GM18907 (cell line): ENCODE measurements around the gene ITGA6.
A peak's percentile ranks its signal among the peaks of the same experiment; 100 is the strongest.

Experiments
- ATAC-seq: cut with Tn5 transposase; IDR thresholded peaks from one replicate; pipeline ENCODE4 v1.9.1; 2021; ENCODE audit warnings: mild to moderate bottlenecking, moderate library complexity; ENCODE audit not compliant: unreplicated experiment

ITGA6 gene

GRCh38 chr2:172415865-172416183, 11.6 kb upstream of the ITGA6 start:
- ATAC-seq = no peak

DNA sequence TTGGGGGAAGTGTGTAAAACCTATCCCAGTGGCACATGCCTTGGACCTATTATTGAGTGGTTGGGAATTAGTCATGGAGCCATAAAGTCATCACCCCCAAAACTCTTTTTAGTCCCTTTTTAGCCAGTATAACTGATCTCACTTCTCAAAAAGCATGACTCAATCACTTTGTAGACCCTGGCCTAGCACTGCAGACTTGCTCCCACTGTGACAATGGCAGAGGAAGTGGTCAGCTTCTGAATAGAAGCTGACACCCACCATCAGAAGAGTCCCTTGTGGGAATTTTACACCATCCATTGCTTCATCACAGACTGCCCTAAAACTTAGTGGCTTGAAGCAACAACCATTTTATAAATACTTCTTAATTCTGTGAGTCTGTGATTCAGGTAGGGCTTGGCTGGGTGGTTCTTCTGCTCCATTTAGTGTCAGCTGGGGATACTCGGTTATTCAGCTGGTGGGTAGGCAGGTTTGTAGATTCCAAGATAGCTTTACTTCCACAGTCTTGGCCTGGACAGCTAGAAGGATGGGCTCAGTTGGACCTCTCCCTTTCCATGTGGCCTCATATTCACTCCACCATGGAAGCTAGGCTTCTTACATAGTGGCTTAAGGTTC, 10.8 kb upstream of the ITGA6 start:
- no peak for ATAC-seq

DNA sequence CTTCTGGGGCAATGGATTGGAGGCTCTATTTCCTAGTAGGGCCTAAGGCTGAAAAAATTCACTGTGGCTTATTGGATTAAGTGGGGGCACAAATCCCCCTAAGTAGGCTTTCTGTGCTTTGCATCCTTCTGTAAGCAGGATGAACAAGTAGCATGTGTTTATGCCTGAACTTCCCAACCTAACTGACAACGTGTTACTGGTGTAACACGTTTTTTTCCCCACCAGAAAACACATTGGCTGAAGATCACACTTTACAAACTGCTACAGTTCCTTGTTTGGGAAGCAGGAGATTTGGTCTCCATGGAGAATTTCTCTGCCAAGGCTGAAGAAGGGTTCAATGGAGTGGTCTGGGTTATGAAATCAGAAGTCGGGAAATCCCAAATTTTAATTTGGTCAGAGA, 7.2 kb upstream of the ITGA6 start:
- no peak for ATAC-seq

DNA sequence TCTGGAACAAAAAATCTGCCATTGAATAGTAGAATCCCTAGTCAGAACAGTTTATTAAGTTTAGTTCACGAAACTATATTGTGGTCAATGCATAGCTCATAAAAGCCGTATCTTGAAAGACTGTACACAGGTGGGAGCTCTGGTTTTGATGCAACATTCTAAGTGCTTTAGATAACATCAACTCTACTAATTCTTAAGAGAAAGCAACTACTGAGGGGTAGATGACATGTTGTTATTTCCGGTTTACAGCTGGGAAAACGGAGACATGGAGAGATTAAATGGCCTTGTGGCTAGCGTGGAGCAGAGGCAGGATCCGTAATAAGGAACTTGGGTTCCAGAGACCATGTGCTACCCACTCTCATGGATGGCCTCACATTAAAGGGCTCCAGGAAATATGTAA, 4.2 kb upstream of the ITGA6 start:
- ATAC-seq = no peak

DNA sequence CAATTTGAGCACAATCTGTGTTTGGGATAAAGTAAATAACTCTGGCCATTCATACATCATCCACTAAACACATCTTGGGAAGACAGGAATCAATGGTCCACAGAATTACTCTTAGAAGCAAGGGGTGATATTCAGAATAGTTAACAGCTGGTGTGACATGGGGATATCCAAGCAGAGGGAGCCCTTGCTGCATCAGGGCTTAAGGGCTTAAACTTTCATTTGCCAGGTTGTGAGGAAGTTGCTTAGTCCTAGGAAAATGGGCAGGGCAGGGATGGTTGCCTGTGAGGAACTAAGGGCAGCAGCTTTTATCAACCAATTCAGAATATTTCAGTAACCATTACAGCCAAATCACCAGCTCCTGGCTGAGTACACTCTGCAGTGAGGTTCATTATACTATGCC, 2.0 kb upstream of the ITGA6 start:
- ATAC-seq = no peak

DNA sequence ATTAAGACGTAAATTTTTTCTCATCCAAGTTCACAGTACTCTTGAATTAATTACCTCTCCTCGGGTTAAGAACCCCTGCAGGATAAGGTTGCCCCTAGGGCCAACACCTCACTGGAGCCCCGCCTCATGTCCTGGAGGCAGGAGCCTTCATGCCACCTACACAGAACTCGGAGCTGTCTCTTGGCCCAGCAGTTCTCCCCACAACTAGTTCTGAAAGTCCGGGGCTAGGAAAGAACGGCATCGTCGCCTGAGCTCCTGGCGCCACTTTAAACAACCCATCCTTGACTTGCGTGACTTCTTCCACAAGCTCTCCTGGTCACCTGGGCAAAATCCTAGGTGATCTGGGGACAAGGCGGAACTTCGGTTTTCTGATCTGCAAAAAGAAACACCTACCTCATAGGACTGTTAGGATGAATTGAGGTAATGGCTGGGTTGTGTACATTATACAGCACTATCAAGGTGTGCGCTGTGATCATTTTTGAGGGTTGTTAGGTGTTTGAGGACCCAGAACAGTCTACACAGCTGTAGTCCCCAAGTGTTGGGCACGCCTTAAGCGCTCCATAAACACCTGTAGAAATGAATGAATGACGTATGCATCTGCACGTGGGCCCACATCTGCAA, 641 bp upstream of the ITGA6 start:
- no peak for ATAC-seq

DNA sequence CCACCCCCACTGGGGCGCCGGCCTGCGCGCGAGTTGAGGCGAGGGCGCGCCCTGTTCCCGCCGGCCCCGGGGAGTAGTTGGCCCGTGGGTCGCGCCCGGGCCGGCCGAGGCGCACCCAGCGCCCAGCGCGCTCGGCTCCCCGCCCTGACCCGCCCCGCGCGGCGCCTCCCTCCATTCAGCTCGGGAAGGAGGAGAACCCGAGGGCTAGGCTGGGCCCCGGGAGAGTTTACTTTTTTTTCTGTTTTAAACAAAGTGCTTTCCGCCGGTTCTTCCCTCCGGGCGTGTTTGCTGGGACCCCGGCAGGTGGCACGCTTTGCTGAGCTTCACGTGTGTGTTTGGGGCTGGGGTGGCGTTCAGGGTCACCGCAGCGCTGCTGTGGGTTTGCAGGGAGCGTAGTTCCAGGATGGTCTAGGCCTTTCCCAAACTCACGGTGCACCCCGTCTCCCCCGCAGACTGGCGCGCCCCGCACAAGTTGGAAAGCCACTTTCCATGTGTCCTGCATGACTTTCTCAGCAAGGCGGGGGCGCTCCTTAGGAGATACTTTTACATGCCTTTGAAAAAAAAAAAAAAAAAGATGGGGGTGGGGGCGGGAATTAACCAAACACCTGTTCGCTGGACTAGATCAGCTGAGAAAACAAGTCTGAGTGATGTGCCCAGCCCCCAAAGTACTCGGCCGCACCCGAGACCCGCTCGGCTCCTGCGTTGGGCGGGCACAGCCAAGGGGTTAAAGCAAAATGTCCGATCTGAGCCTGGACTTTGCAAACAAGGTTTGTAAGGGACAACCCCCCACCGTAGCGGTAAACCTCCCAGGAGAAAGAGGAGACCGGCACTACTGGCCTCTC, 825 bp downstream of the ITGA6 start:
- no peak for ATAC-seq

DNA sequence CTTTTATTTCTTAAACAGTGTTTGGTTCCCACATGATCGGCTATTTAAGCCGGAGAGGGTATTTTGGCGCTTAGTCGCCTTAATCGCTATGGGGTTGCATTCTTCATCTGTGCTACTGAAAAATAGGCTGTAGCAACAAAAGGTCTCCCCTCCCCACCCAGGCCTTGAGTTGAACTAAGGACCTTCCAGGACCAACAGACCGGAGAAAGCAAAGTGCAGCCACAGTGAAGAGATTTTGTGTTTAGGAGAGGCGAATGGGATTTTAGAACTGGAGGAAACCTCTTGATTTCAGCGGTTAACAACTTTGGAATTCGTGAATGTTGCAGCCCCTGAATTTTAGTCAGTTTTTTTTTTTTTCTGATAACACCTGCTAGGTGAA, 1.4 kb downstream of the ITGA6 start:
- no peak for ATAC-seq

DNA sequence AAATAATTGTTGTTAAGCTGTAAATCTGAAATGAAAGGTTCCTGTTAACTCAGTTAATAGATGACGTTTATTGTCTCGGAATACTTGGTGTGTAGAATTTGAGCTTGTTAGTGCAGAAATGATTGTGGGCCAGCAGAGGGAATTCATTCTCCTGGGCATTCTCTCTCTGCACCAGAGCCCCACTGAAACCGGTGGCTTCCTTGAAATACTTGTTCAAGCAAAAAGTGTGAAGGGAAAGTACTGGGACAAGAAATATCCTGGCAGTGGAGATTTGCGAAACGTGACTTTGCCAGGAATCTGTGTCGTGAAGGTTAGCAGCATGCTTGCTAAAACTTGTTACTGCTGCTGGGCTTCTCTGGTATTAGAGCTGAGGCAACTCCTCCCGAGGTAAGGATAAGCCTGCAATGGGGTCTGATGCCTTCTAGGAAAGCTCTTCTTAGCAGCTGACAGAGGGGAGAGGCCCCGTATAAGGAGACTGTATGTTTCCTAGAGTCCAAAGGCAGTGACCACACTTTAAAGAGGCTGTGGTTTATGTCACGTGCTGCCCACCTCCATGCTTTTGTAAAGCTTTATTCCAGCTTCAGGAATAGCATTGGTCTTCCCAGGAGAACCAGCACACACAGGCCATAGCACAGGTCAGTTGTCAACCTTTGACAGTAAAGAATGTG, 2.0 kb downstream of the ITGA6 start:
- ATAC-seq = no peak

GRCh38 chr2:172430027-172430426, 2.6 kb downstream of the ITGA6 start:
- ATAC-seq = no peak

DNA sequence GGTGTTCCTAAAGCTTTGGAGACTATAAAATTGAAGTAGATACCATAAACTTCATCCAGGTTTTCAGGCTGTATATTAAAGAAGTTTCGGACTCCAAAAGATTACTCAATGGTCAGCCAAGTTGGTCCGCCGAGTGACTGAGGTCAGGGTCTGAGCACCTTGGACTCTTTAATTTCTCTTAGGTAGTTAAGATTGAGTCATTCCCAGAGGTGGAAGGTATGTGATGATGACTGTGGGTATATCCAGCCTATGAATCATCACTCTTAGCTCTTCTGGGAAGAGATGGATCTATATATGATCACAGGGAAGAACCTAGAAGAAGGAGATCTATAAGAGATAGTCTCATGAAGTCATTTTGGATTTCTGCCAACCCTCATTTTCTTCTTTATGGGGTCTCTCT, 3.3 kb downstream of the ITGA6 start:
- no peak for ATAC-seq

DNA sequence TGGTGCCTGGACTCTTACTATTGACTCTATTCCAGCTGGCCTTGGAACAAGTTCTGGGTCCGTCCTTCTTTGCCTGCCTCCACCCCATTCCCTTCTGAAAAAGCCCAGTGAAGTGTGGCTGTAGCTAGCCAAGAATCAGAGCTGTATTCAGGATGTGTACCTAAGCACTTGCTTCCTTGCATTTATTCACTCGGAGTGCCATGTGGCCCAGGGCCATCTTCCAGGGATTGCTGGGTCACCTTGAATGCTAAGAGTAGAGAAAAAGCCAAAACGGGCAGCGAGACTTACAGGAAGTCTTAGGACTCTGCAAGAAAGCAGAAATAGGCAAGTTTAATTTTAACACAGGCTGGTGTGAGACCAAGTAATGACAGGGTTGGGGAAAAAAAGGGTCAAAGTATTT, 4.1 kb downstream of the ITGA6 start:
- ATAC-seq = no peak

GRCh38 chr2:172431993-172432392, 4.6 kb downstream of the ITGA6 start:
- ATAC-seq = no peak

GRCh38 chr2:172433144-172433543, 5.8 kb downstream of the ITGA6 start:
- no peak for ATAC-seq

GRCh38 chr2:172434821-172435605, 7.6 kb downstream of the ITGA6 start:
- ATAC-seq = no peak

- ATAC-seq = no peak
These were observed 8.2 kb downstream of the ITGA6 start for GRCh38 chr2:172435606-172435911.

- ATAC-seq = no peak
These were observed 9.5 kb downstream of the ITGA6 start for GRCh38 chr2:172436889-172437288.

GRCh38 chr2:172437419-172438341, 10.3 kb downstream of the ITGA6 start:
- peak; percentile 63 for ATAC-seq

DNA sequence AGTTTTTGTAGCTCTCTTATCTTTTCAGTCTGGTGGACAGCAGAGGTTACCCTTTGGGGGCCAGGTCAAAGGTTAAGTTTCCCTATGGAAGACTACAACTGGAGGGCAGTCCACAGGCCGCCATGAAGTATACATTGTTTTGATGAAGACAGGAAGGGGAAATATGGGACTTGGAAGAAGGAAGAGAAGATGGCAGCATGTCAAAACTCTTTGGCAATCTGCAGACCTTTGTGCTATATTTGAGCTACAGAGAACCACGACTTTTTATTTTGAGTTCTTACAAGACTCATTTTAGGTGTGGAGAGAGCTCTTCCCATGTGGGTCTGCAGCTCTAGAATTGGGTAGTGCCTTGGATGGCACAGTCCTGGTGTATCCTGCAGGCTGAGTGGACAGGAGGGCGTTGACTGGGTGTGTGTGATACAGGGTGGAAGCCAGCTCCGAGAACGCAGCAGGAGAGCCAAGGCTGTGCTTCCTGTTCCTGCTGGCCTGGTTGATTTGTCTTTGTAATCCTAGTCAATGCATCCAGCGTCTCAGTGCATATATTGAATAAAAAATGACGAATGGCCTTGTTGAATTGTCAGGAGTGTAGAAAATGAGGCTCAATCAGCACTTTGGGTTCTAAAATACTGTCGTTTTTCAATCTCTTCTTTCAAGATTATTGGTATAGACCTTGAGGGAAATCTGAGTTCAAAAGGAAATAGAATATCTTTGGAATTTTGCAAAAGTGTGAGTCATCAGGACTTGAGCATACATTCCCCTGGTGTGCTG, 11.5 kb downstream of the ITGA6 start:
- no peak for ATAC-seq

DNA sequence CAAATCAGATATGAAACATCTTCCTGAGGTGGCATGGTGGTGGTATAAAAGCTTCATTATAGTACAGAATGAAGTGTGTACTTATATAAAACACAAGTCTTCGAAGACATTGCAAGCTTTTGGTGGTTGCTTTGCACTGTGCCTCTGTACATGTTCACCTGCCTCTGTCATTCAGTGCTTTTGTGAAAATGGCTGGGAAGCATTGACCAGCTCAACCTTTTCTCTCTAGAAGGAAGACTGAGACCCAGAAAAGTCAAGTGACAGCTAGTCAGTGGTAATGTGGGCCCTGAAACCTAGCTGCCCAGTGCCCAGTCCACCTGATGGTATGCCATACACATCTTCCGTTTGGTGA, 12.1 kb downstream of the ITGA6 start:
- ATAC-seq = no peak
